RWPE1 (cell line): ENCODE data around the gene HPCAL4.

Experiments
- CTCF ChIA-PET: fragments of 350-600 bp; sonication (Branson Sonifier 250); formaldehyde crosslinking; extraction: SDS; loops from one replicate; lab custom pipeline; 2021; lab: Yijun Ruan, JAX
- POLR2A ChIA-PET: fragments of 400-600 bp; formaldehyde crosslinking; extraction: SDS; loops from one replicate; lab custom pipeline; 2020; ENCODE audit warnings: antibody characterized with exemption; ENCODE audit not compliant: low non-redundant PET; lab: Yijun Ruan, JAX
- DNase-seq: peaks from one replicate; pipeline ENCODE4 v3.0.0; 2012; ENCODE audit warnings: low spot score
- H3K27ac ChIP-seq: fragments of 450-650 bp; 2 replicates; pipeline ENCODE4 v1.5.1; 2017
- CTCF ChIP-seq: fragments of 450-650 bp; conservative IDR thresholded peaks from 2 replicates; pipeline ENCODE4 v1.5.1; 2017; ENCODE audit warnings: low read depth, mild to moderate bottlenecking

HPCAL4 gene

GRCh38 chr1:39655578-39656268 lies 35.5 kb downstream of the HPCAL4 start:
- ChIA-PET CTCF (interaction anchor here (0.6 kb wide), 1 partner anchor 517 kb away, joined by 6 read pairs; no protein-coding TSS in a partner anchor), POLR2A (no interaction called here)
- DNase-seq = no peak
- no peak overlapping the region for H3K27ac ChIP-seq
- TF ChIP-seq CTCF = no peak

GRCh38 chr1:39654291-39654690 lies 36.9 kb downstream of the HPCAL4 start:
- no peak for DNase-seq

GRCh38 chr1:39653546-39654031 lies 37.6 kb downstream of the HPCAL4 start:
- TF ChIP-seq CTCF = peak; percentile 87
- CTCF ChIA-PET = interaction anchor here (0.6 to 2.5 kb wide), 16 partner anchors 9 to 1959 kb away, joined by 3 to 15 read pairs (median 4); partner anchors contain the start of gene NT5C1A
- no peak overlapping the region for H3K27ac ChIP-seq
- DNase-seq = peak; percentile 60
- POLR2A ChIA-PET = no interaction called here

More at GRCh38 chr1:39654291-39654690, 36.9 kb downstream of the HPCAL4 start:
- POLR2A ChIA-PET = no interaction called here
- CTCF ChIA-PET = interaction anchor here (0.6 to 2.5 kb wide), 5 partner anchors 8 to 1960 kb away, joined by 3 to 15 read pairs (median 5); partner anchors contain the start of gene NT5C1A
- H3K27ac ChIP-seq = no peak overlapping the region
- no peak for TF ChIP-seq CTCF

GRCh38 chr1:39652554-39652953 lies 38.7 kb downstream of the HPCAL4 start:
- POLR2A ChIA-PET = no interaction called here
- no peak for TF ChIP-seq CTCF
- CTCF ChIA-PET = interaction anchor here (0.7 to 2.5 kb wide), 3 partner anchors 8 to 265 kb away, joined by 3 to 15 read pairs (median 5); no protein-coding TSS in a partner anchor

GRCh38 chr1:39652105-39652504 lies 39.1 kb downstream of the HPCAL4 start:
- H3K27ac ChIP-seq = no peak overlapping the region
- CTCF ChIA-PET = interaction anchor here (0.7 kb wide), 1 partner anchor 264 kb away, joined by 3 read pairs; no protein-coding TSS in a partner anchor
- no peak for TF ChIP-seq CTCF
- no peak for DNase-seq
- POLR2A ChIA-PET = no interaction called here

More at GRCh38 chr1:39652554-39652953, 38.7 kb downstream of the HPCAL4 start:
- no peak overlapping the region for H3K27ac ChIP-seq
- DNase-seq = no peak

GRCh38 chr1:39650431-39650830 lies 40.8 kb downstream of the HPCAL4 start:
- DNase-seq = no peak
- CTCF ChIA-PET = interaction anchor here (0.8 kb wide), 1 partner anchor 9 kb away, joined by 3 read pairs; no protein-coding TSS in a partner anchor
- no peak for TF ChIP-seq CTCF
- POLR2A ChIA-PET = no interaction called here
- H3K27ac ChIP-seq = no peak overlapping the region
